HCT116 (cell line): ENCODE data around the gene FIBCD1. TPM values are rescaled to one million over a fixed set of nuclear protein-coding genes. Genes with fewer than 3 reads are reported as not detected.

Source experiments
- ATAC-seq: fragments of 200-7000 bp; cut with Tn5 transposase; 2 replicates; pipeline ENCODE4 v1.9.1; 2020; ENCODE audit warnings: mild to moderate bottlenecking, moderate library complexity
- BruUV-seq: library from RNA; stranded (reverse); fragments of 400-500 nt; replicated peaks from 2 replicates; lab custom pipeline; 2021; lab: Mats Ljungman, UMichigan
- CTCF ChIA-PET: fragments of 300-600 bp; sonication (Branson Sonifier 250); formaldehyde crosslinking; loops from one replicate; lab custom pipeline; 2021; ENCODE audit warnings: antibody characterized with exemption; lab: Charles Lee
- POLR2A ChIA-PET: fragments of 300-600, 350-600 bp; sonication (Branson Sonifier 250); formaldehyde crosslinking; loops from one replicate; lab custom pipeline; 2021; ENCODE audit warnings: antibody characterized with exemption; lab: Charles Lee
- RAD21 ChIA-PET, 2 experiments: fragments of 300-600 bp; sonication (Branson Sonifier 250); formaldehyde crosslinking; loops; one replicate each; lab custom pipeline; 2023; ENCODE audit warnings: low total read pairs in 2 of 2; ENCODE audit not compliant: uncharacterized antibody in 2 of 2, unreplicated experiment in 2 of 2, low non-redundant PET in 1 of 2; lab: Charles Lee
- DNase-seq: peaks from one replicate; pipeline ENCODE4 v3.0.0-alpha.2; 2010; ENCODE audit warnings: low read depth, low spot score
- H2AFZ ChIP-seq: fragments of 200-600 bp; shearing (Covaris generic), sonication (generic); 2 replicates; pipeline ENCODE4 v1.6.1; 2017; ENCODE audit warnings: low read depth, mixed run types, mixed read lengths, antibody characterized with exemption, low read length; ENCODE audit not compliant: poor library complexity, severe bottlenecking
- H3K27ac ChIP-seq: 2 replicates; pipeline ENCODE4 v1.5.1; 2012; ENCODE audit warnings: low read depth, low read length
- H3K27me3 ChIP-seq: fragments of 200-600 bp; sonication (generic); 2 replicates; pipeline ENCODE4 v1.6.1; 2016; ENCODE audit warnings: mixed run types, low read length, mixed read lengths; ENCODE audit not compliant: insufficient read depth
- H3K36me3 ChIP-seq, 2 experiments: fragments of 200-500 bp in 1 of 2; fragments of 200-600 bp in 1 of 2; sonication (Bioruptor generic) in 1 of 2; sonication (generic) in 1 of 2; 2 replicates each; pipeline versions ENCODE4 v1.5.1 to v1.6.1; 2014 to 2016; ENCODE audit warnings: low read length in 2 of 2, inconsistent platforms in 1 of 2, mixed read lengths in 1 of 2, mixed run types in 1 of 2; ENCODE audit not compliant: insufficient read depth in 2 of 2, control insufficient read depth in 1 of 2
- H3K4me1 ChIP-seq, 2 experiments: fragments of 200-600 bp in 1 of 2; sonication (generic) in 1 of 2; 2 replicates each; pipeline versions ENCODE4 v1.5.1 to v1.6.1; 2012 to 2017; ENCODE audit warnings: low read length in 2 of 2, inconsistent platforms in 1 of 2, mild to moderate bottlenecking in 1 of 2, mixed read lengths in 1 of 2, mixed run types in 1 of 2, moderate library complexity in 1 of 2; ENCODE audit not compliant: insufficient read depth in 2 of 2, control insufficient read depth in 1 of 2
- H3K4me2 ChIP-seq: fragments of 200-600 bp; sonication (generic); 2 replicates; pipeline ENCODE4 v1.6.1; 2017; ENCODE audit warnings: mixed run types, low read length, mixed read lengths
- H3K4me3 ChIP-seq, 2 experiments: fragments of 200-600 bp in 1 of 2; sonication (generic) in 1 of 2; replicated peaks in 1 of 2; 2 replicates each; pipeline ENCODE4 v1.5.1; 2011 to 2016; ENCODE audit warnings: low read length in 2 of 2, control low read depth in 1 of 2, low read depth in 1 of 2, mild to moderate bottlenecking in 1 of 2, mixed read lengths in 1 of 2, mixed run types in 1 of 2
- H3K79me2 ChIP-seq: fragments of 200-600 bp; sonication (generic); 2 replicates; pipeline ENCODE4 v1.6.1; 2017; ENCODE audit warnings: mild to moderate bottlenecking, mixed run types, low read length, moderate library complexity, mixed read lengths; ENCODE audit not compliant: insufficient read depth
- H3K9ac ChIP-seq: fragments of 200-600 bp; sonication (generic); 2 replicates; pipeline ENCODE4 v1.6.1; 2016; ENCODE audit warnings: low read length, mixed read lengths
- H3K9me2 ChIP-seq: fragments of 200-600 bp; sonication (generic), shearing (Covaris generic); 2 replicates; pipeline ENCODE4 v1.6.1; 2017; ENCODE audit warnings: mixed run types, mild to moderate bottlenecking, moderate library complexity; ENCODE audit not compliant: insufficient read depth
- H3K9me3 ChIP-seq, 2 experiments: fragments of 200-500 bp in 1 of 2; fragments of 200-600 bp in 1 of 2; sonication (Bioruptor generic) in 1 of 2; sonication (generic) in 1 of 2; 2 replicates each; pipeline ENCODE4 v1.6.1; 2014 to 2017; ENCODE audit warnings: low read length in 2 of 2, mixed read lengths in 2 of 2, inconsistent platforms in 1 of 2, low read depth in 1 of 2, mild to moderate bottlenecking in 1 of 2, mixed run types in 1 of 2, moderate library complexity in 1 of 2; ENCODE audit not compliant: control insufficient read depth in 1 of 2, insufficient read depth in 1 of 2
- H4K20me1 ChIP-seq: fragments of 200-600 bp; sonication (generic), shearing (Covaris generic); 2 replicates; pipeline ENCODE4 v1.6.1; 2017; ENCODE audit warnings: mixed run types, mild to moderate bottlenecking, moderate library complexity; ENCODE audit not compliant: insufficient read depth
- CBX3 ChIP-seq: IDR thresholded peaks from 2 replicates; pipeline ENCODE4 v1.6.1; 2012; ENCODE audit warnings: low read depth
- CTCF ChIP-seq, 3 experiments: fragments of 200-600 bp in 1 of 3; sonication (generic) in 1 of 3; IDR thresholded peaks in 2 of 3; conservative IDR thresholded peaks in 1 of 3; 2 replicates each; pipeline ENCODE4 v1.5.1; 2012 to 2017; ENCODE audit warnings: low read depth in 2 of 3, low read length in 2 of 3, antibody characterized with exemption in 1 of 3, borderline replicate concordance in 1 of 3, control low read depth in 1 of 3, mild to moderate bottlenecking in 1 of 3, mixed read lengths in 1 of 3, mixed run types in 1 of 3, moderate library complexity in 1 of 3; ENCODE audit not compliant: insufficient read depth in 1 of 3
- EGR1 ChIP-seq: IDR thresholded peaks from 2 replicates; pipeline ENCODE4 v1.6.1; 2012; ENCODE audit warnings: low read depth
- FOSL1 ChIP-seq: IDR thresholded peaks from 2 replicates; pipeline ENCODE4 v1.6.1; 2012; ENCODE audit warnings: low read depth
- POLR2A ChIP-seq: IDR thresholded peaks from 2 replicates; pipeline ENCODE4 v1.7.0; 2011; ENCODE audit warnings: borderline replicate concordance; ENCODE audit not compliant: insufficient read depth, insufficient read length; ENCODE audit errors: extremely low read depth
- REST ChIP-seq: IDR thresholded peaks from 2 replicates; pipeline ENCODE4 v1.6.1; 2012; ENCODE audit warnings: low read depth
- SP1 ChIP-seq: IDR thresholded peaks from 2 replicates; pipeline ENCODE4 v1.6.1; 2012; ENCODE audit warnings: low read depth
- ZFX ChIP-seq: fragments of 450-650 bp; IDR thresholded peaks from 2 replicates; pipeline ENCODE4 v1.6.1; 2017
- ZNF274 ChIP-seq: fragments of 200-500 bp; sonication (Bioruptor generic); IDR thresholded peaks from 2 replicates; pipeline ENCODE4 v1.6.1; 2014; ENCODE audit warnings: mild to moderate bottlenecking, low read depth, low read length, inconsistent platforms
- intact Hi-C: fragments of 100-400 bp; cut with micrococcal nuclease; formaldehyde crosslinking; loops from 2 replicates; pipeline ENCODE4 v1.10.0; 2022
- total RNA-seq: library from RNA; stranded (reverse); gene quantifications from one replicate; pipeline ENCODE4 v1.2.1, GENCODE V29; 2021; ENCODE audit not compliant: unreplicated experiment

FIBCD1 gene
- total RNA-seq, 1 experiment from 2014 or later: 26.1 TPM

- no peak for TF ChIP-seq CTCF (IDR thresholded peaks at IDR 0.05 in 2 of 3, conservative IDR thresholded peaks at IDR 0.05 in 1 of 3; ENCODE audit: borderline replicate concordance in 1 of 3, insufficient read depth in 1 of 3, low read depth in 2 of 3, low read length in 2 of 3)
- no peak for TF ChIP-seq POLR2A
These were observed 58.3 kb downstream of the FIBCD1 start (continued) for GRCh38 chr9:130880599-130881220.

GRCh38 chr9:130879863-130880411 lies 59.1 kb downstream of the FIBCD1 start:
- Histone ChIP-seq H2AFZ (no peak overlapping the region), H3K4me3 (no peak overlapping the region), H3K4me2 (no peak overlapping the region), H3K9ac (no peak overlapping the region), H3K9me3 (no peaks in the 10 kb centered on the region), H3K27me3 (no peaks in the 10 kb centered on the region), H3K4me1 (no peaks in the 10 kb centered on the region; a peak in 1 of 4 replicates), H3K9me2 (no peaks in the 10 kb centered on the region), H3K36me3 (peaks cover 15 to 34% of the 10 kb centered on the region in 2 experiments; a peak in 3 of 4 replicates), H3K27ac (no peak overlapping the region), H4K20me1 (no peaks in the 10 kb centered on the region), H3K79me2 (no peaks in the 10 kb centered on the region)
- CTCF ChIA-PET: no interaction called here
- no TSS peak for BruUV-seq
- RAD21 ChIA-PET: no interaction called here
- no peak for TF ChIP-seq FOSL1
- no peak for TF ChIP-seq REST
- no peak for TF ChIP-seq CBX3
- TF ChIP-seq ZFX: no peak
- TF ChIP-seq ZNF274: no peak
- TF ChIP-seq SP1: no peak
- no peak for TF ChIP-seq EGR1
- ATAC-seq (no peak), DNase-seq (no peak)
- intact Hi-C loops: no loop called here
- POLR2A ChIA-PET: no interaction called here
